ENCODE results near the gene PELI1. TPM values are rescaled to one million over a fixed set of nuclear protein-coding genes. Genes with fewer than 3 reads are reported as not detected.
"Not testable (repeated sequence)": the region's sequence is repeated elsewhere in the genome, so short reads cannot be mapped to it uniquely, and the experiment has no call there.

PELI1 gene
- total RNA-seq, 1 donor from 2014 or later = 72.4 TPM

- Mint-ChIP-seq H3K4me1 (ENCODE audit: low read depth) (peaks cover 49% of the 10 kb centered on the region), H3K9me3 (ENCODE audit: low read depth) (no peaks in the 10 kb centered on the region), H3K27ac (no peak overlapping the region), H3K36me3 (ENCODE audit: insufficient read depth) (peaks cover 7% of the 10 kb centered on the region), H3K4me3 (ENCODE audit: low read depth) (no peak overlapping the region), H3K27me3 (no peaks in the 10 kb centered on the region)
- no peak for DNase-seq (ENCODE audit: low spot score, unreplicated experiment)
- TF ChIP-seq, protein P1, sequence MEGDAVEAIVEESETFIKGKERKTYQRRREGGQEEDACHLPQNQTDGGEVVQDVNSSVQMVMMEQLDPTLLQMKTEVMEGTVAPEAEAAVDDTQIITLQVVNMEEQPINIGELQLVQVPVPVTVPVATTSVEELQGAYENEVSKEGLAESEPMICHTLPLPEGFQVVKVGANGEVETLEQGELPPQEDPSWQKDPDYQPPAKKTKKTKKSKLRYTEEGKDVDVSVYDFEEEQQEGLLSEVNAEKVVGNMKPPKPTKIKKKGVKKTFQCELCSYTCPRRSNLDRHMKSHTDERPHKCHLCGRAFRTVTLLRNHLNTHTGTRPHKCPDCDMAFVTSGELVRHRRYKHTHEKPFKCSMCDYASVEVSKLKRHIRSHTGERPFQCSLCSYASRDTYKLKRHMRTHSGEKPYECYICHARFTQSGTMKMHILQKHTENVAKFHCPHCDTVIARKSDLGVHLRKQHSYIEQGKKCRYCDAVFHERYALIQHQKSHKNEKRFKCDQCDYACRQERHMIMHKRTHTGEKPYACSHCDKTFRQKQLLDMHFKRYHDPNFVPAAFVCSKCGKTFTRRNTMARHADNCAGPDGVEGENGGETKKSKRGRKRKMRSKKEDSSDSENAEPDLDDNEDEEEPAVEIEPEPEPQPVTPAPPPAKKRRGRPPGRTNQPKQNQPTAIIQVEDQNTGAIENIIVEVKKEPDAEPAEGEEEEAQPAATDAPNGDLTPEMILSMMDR (IDR thresholded peaks at IDR 0.05; ENCODE audit: unreplicated experiment) = no peak
Observed at GRCh38 chr2:64111426-64111825, 32.8 kb downstream of the PELI1 start.

DNA sequence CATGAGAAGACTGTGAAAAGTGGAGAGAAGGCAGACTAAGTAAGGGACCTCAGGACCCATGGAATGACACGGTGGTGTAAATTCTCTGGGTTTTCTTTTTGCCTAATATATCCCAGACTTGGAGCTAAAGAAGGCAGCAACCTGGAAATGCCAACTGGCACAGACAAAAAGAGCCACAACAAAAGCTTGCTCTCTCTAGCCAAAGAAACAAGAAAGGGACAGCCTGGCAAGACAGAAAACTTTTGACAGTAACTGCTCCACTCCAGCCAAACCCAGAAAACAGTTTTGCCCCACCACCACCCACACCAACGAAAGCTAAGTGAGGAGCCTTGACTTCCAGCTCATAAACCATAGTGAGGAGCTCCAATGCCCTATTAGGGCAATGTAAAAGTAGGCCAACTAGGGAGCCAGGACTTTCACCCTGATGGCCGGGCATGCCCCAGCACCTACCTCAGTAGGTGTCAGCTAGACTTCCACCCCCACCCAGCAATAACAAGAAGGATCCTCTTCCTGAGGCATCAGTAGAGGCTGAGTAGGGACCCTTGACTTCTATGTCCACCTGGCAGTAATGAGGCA lies 35.5 kb downstream of the PELI1 start:
- H3K9me3 Mint-ChIP-seq (ENCODE audit: low read depth) = no peaks in the 10 kb centered on the region
- H3K36me3 Mint-ChIP-seq (ENCODE audit: insufficient read depth) = peaks cover 7% of the 10 kb centered on the region
- H3K27ac Mint-ChIP-seq = peak overlapping the region; percentile 85
- peaks cover 48% of the 10 kb centered on the region for H3K4me1 Mint-ChIP-seq (ENCODE audit: low read depth)
- H3K4me3 Mint-ChIP-seq (ENCODE audit: low read depth) = no peak overlapping the region
- no peak for DNase-seq (ENCODE audit: low spot score, unreplicated experiment)
- TF ChIP-seq, protein P1 (IDR thresholded peaks at IDR 0.05; ENCODE audit: unreplicated experiment) = no peak
- no peaks in the 10 kb centered on the region for H3K27me3 Mint-ChIP-seq

GRCh38 chr2:64106481-64106880 lies 37.7 kb downstream of the PELI1 start:
- no peaks in the 10 kb centered on the region for H3K27me3 Mint-ChIP-seq
- peaks cover 9% of the 10 kb centered on the region for H3K36me3 Mint-ChIP-seq (ENCODE audit: insufficient read depth)
- H3K27ac Mint-ChIP-seq = peak overlapping the region; percentile 93
- H3K4me1 Mint-ChIP-seq (ENCODE audit: low read depth) = peaks cover 41% of the 10 kb centered on the region
- H3K4me3 Mint-ChIP-seq (ENCODE audit: low read depth) = no peak overlapping the region
- no peaks in the 10 kb centered on the region for H3K9me3 Mint-ChIP-seq (ENCODE audit: low read depth)
- TF ChIP-seq, protein P1 (IDR thresholded peaks at IDR 0.05; ENCODE audit: unreplicated experiment) = no peak
- DNase-seq (ENCODE audit: low spot score, unreplicated experiment) = no peak

- Mint-ChIP-seq H3K4me1 (ENCODE audit: low read depth) (peaks cover 38% of the 10 kb centered on the region), H3K27me3 (no peaks in the 10 kb centered on the region), H3K36me3 (ENCODE audit: insufficient read depth) (peaks cover 9% of the 10 kb centered on the region), H3K27ac (peak overlapping the region; percentile 93), H3K4me3 (ENCODE audit: low read depth) (peak overlapping the region; percentile 29), H3K9me3 (ENCODE audit: low read depth) (no peaks in the 10 kb centered on the region)
- TF ChIP-seq, protein P1 (IDR thresholded peaks at IDR 0.05; ENCODE audit: unreplicated experiment) = no peak
- DNase-seq (ENCODE audit: low spot score, unreplicated experiment) = no peak
Observed at GRCh38 chr2:64105670-64106461, 38.4 kb downstream of the PELI1 start.

GRCh38 chr2:64104933-64105332 lies 39.3 kb downstream of the PELI1 start:
- TF ChIP-seq, protein P1 (IDR thresholded peaks at IDR 0.05; ENCODE audit: unreplicated experiment) = no peak
- H3K27me3 Mint-ChIP-seq = no peaks in the 10 kb centered on the region
- H3K4me1 Mint-ChIP-seq (ENCODE audit: low read depth) = peaks cover 37% of the 10 kb centered on the region
- H3K9me3 Mint-ChIP-seq (ENCODE audit: low read depth) = no peaks in the 10 kb centered on the region
- peaks cover 9% of the 10 kb centered on the region for H3K36me3 Mint-ChIP-seq (ENCODE audit: insufficient read depth)
- DNase-seq (ENCODE audit: low spot score, unreplicated experiment) = no peak
- no peak overlapping the region for H3K4me3 Mint-ChIP-seq (ENCODE audit: low read depth)
- H3K27ac Mint-ChIP-seq = peak overlapping the region; percentile 93

DNA sequence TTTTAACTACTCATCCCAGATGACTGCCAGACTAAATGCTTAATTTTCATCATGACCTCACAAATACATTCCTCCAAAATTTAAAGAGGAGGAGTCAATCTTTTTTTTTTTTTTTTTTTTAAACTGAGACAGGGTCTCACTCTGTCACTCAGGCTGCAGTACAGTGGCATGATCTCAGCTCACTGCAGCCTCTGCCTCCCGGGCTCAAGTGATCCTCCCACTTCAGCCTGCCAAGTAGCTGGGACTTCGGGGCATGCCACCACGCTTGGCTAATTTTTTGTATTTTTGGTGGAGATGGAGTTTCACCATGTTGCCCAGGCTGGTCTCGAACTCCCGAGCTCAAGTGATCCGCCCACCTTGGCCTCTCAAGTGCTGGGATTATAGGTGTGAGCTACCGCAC lies 41.5 kb downstream of the PELI1 start:
- Mint-ChIP-seq H3K27ac (peak overlapping the region; percentile 42), H3K4me1 (ENCODE audit: low read depth) (peaks cover 37% of the 10 kb centered on the region)
- H3K9me3 Mint-ChIP-seq (ENCODE audit: low read depth); DNase-seq (ENCODE audit: low spot score, unreplicated experiment); H3K4me3 Mint-ChIP-seq (ENCODE audit: low read depth); H3K36me3 Mint-ChIP-seq (ENCODE audit: insufficient read depth); H3K27me3 Mint-ChIP-seq: not testable (repeated sequence)

Measured in progenitor cell of endocrine pancreas (in vitro differentiated cells).